Cardiac muscle cell (in vitro differentiated cells and primary cell): ENCODE measurements around the gene KRTAP10-2. TPM values are rescaled to one million over a fixed set of nuclear protein-coding genes. Genes with fewer than 3 reads are reported as not detected.

ENCODE experiments used
- DNase-seq, 2 donors: peaks; one replicate each; pipeline versions ENCODE4 v3.0.0 to v3.0.0-alpha.2; 2010 to 2017; ENCODE audit warnings: low read depth in 1 of 2, low spot score in 1 of 2
- H3K27ac ChIP-seq: fragments of 200-600 bp; sonication (generic); 2 replicates; pipeline ENCODE4 v1.5.1; 2016
- H3K27me3 ChIP-seq: fragments of 200-600 bp; sonication (generic); 2 replicates; pipeline ENCODE4 v1.6.0; 2016; ENCODE audit warnings: control low read depth
- H3K36me3 ChIP-seq: fragments of 200-600 bp; sonication (generic); 2 replicates; pipeline ENCODE4 v1.5.1; 2016; ENCODE audit warnings: control low read depth
- H3K4me1 ChIP-seq: fragments of 200-600 bp; sonication (generic); 2 replicates; pipeline ENCODE4 v1.8.1; 2017; ENCODE audit warnings: low read depth, mild to moderate bottlenecking, mixed run types
- H3K4me3 ChIP-seq: fragments of 200-600 bp; sonication (generic); 2 replicates; pipeline ENCODE4 v1.5.1; 2016; ENCODE audit warnings: mild to moderate bottlenecking
- H3K9me3 ChIP-seq: fragments of 200-600 bp; sonication (generic); 2 replicates; pipeline ENCODE4 v1.5.1; 2017; ENCODE audit warnings: low read depth, mild to moderate bottlenecking, control low read depth
- polyA plus RNA-seq: library from polyadenylated mRNA; unstranded; fragments of >200 nt; fragmentation: Nextera tagmentation; extraction: Ambion mirVana; gene quantifications from 2 replicates; pipeline ENCODE4 v1.2.1, GENCODE V29; 2016
- total RNA-seq: library from RNA; depleted of rRNA; stranded (reverse); fragments of >200 nt; gene quantifications from 2 replicates; pipeline ENCODE4 v1.2.3, GENCODE V29; 2016
- TF ChIP-seq, protein P1 (sequence below): IDR thresholded peaks from 2 replicates; pipeline ENCODE4 v1.5.1; 2012; ENCODE audit warnings: low read depth, mild to moderate bottlenecking, low read length

The KRTAP10-2 gene
- total and polyA plus RNA-seq, 2 experiments from 2014 or later = 0.55 TPM; not detected in 1

DNA sequence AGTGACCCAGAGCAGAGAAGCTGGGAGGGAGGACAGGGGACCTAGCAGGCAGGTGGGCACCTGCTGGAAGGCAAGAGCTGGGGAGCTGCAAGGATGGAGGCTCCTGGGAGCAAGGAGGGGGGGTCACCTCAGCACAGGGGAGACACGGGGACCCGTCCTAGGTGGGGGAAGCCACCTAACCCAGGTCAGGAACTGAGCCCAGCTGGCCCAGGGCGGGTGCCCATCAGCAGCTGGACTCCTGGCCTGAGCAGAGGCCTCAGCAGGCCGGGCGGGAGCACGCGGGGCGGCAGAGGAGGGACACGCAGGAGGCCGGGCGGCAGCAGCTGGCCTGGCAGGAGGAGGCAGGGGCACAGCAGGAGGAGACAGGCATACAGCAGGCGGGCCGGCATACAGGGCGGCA lies 12.3 kb downstream of the KRTAP10-2 start:
- TF ChIP-seq, protein P1, sequence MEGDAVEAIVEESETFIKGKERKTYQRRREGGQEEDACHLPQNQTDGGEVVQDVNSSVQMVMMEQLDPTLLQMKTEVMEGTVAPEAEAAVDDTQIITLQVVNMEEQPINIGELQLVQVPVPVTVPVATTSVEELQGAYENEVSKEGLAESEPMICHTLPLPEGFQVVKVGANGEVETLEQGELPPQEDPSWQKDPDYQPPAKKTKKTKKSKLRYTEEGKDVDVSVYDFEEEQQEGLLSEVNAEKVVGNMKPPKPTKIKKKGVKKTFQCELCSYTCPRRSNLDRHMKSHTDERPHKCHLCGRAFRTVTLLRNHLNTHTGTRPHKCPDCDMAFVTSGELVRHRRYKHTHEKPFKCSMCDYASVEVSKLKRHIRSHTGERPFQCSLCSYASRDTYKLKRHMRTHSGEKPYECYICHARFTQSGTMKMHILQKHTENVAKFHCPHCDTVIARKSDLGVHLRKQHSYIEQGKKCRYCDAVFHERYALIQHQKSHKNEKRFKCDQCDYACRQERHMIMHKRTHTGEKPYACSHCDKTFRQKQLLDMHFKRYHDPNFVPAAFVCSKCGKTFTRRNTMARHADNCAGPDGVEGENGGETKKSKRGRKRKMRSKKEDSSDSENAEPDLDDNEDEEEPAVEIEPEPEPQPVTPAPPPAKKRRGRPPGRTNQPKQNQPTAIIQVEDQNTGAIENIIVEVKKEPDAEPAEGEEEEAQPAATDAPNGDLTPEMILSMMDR = no peak
- no peak for DNase-seq
- no peaks in the 10 kb centered on the region for H3K9me3 ChIP-seq
- H3K4me1 ChIP-seq = no peaks in the 10 kb centered on the region
- no peaks in the 10 kb centered on the region for H3K36me3 ChIP-seq
- no peak overlapping the region for H3K4me3 ChIP-seq
- H3K27ac ChIP-seq = no peak overlapping the region
- H3K27me3 ChIP-seq = no peaks in the 10 kb centered on the region

DNA sequence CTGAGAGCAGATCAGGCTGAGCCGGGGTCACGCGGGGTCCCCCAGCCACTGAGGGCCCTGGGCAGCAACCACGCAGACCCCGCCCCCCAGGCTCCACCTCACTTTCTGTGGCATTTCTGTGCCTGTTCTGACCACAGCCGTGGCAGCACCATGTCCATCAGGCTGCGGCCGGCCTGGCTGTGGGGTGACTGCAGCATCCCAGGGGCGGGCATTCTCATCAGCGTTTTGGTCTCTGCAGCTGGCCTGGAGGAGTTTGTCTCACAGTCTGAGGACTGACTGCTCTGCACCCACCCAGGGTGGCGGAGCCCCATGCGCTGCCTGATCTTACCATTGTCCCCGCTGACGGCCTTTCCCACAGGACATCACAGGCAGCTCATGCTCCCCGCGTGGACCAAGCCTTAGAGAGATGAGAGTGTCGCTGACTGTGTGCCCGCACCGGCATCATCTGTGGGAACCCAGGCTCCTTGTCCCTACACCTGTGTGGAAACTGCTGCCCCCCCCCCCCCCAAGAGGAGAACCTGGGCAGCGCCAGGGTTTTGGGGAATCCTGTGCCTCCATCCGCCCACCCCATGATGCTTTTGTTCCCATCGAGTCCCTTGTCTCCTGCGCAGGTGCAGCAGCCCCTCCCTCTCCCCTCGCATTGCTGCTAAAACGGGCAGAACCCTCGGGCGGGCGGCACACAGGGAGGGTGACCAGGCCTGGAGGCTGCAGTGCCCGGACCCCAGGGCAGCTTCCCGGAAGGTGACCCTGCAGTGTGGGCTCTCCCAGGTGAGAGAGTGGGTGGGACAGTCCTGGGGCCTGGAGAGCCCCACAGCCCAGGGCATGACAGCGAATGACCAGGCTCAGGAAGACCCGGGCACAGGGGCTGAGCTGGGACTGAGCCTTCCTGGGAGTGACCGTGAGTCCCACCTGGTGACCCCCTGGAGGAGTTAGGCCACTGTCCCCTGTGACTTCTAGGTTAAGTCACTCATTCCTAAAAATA lies 13.1 kb downstream of the KRTAP10-2 start:
- Histone ChIP-seq H3K36me3 (no peaks in the 10 kb centered on the region), H3K9me3 (no peaks in the 10 kb centered on the region), H3K27ac (no peak overlapping the region), H3K27me3 (no peaks in the 10 kb centered on the region), H3K4me3 (no peak overlapping the region), H3K4me1 (no peaks in the 10 kb centered on the region)
- no peak for DNase-seq
- TF ChIP-seq, protein P1 = no peak

DNA sequence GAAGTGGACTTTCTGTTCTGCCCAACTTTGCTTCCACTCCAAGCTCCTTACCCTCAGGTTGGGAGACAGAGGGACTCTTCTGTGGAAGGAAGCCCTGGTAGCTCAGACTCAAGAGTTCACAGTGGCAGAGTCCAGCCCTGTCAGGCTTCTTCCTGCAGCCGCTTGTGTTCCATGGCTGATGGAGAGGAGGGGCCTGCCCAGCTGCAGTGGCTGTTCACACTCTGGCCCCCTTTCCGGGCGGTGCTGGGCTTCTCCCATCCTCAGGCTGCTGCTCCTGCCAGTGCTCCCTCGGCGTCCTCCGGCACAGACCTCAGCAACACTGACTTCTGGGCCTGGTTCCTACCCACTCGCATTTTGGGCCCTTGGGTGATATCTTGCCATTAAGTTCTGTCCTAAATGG lies 15.3 kb downstream of the KRTAP10-2 start:
- Histone ChIP-seq H3K4me1 (no peaks in the 10 kb centered on the region), H3K4me3 (no peak overlapping the region), H3K36me3 (no peaks in the 10 kb centered on the region), H3K9me3 (no peaks in the 10 kb centered on the region), H3K27me3 (no peaks in the 10 kb centered on the region), H3K27ac (no peak overlapping the region)
- DNase-seq = no peak
- TF ChIP-seq, protein P1 = no peak

DNA sequence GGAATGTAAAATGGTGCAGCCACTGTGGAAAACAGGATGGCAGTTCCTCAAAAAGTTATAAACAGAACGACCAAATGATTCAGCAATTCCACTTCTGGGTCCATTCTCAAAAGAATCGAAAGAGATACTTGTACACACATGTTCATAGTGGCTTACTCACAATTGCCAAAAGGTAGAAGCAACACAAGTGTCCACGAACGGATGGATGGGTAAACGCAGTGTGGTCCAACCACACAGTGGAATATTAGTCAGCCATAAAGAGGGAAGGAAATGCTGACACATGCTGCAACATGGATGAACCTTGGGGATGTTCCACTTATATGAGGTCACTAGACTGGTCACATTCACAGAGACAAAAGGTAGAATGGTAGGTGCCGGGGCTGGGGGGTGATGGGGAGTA lies 16.6 kb downstream of the KRTAP10-2 start:
- Histone ChIP-seq H3K4me3 (no peak overlapping the region), H3K27ac (no peak overlapping the region), H3K4me1 (no peaks in the 10 kb centered on the region), H3K27me3 (no peaks in the 10 kb centered on the region), H3K9me3 (no peaks in the 10 kb centered on the region), H3K36me3 (no peaks in the 10 kb centered on the region)
- DNase-seq = no peak
- TF ChIP-seq, protein P1 = no peak

DNA sequence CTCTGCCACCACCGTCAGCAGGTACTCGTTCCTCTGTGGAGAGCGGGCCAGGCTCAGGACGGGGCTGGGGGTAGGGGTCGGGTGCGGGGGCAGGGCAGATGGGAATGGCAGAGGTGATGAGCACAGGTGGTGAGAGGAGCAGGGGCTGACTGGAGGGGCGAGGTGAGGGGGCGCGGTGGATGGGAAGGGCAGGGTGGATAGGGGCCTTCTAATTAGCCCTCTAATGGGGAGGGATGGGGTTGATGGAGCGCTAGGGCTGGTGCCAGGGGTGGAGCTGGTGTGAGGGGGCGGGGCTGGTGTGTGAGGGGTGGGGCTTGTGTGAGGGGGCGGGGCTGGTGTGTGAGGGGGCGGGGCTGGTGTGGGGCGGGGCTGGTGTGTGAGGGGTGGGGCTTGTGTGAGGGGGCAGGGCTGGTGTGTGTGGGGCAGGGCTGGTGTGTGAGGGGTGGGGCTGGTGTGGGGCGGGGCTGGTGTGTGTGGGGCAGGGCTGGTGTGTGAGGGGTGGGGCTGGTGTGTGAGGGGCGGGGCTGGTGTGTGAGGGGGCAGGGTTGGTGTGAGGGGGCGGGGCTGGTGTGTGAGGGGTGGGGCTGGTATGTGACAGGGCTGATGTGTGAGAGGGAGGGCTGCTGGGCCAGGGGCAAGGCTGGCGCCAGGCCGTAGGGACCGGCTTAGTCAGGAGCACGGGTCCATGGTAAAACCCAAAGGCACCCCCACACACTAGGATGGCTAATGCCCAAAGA lies 17.2 kb downstream of the KRTAP10-2 start:
- Histone ChIP-seq H3K27me3 (no peaks in the 10 kb centered on the region), H3K4me3 (no peak overlapping the region), H3K9me3 (no peaks in the 10 kb centered on the region), H3K4me1 (no peaks in the 10 kb centered on the region), H3K27ac (no peak overlapping the region), H3K36me3 (no peaks in the 10 kb centered on the region)
- no peak for DNase-seq
- TF ChIP-seq, protein P1 = no peak
